ENCODE data around the gene DHX40.

DHX40 gene

GRCh38 chr17:59634632-59635541 lies 69.5 kb downstream of the DHX40 start:
- H3K4me3 ChIP-seq (replicated peaks in 1 of 2; ENCODE audit: low read depth in 2 of 2, low read length in 2 of 2), result no peak overlapping the region
- DNase-seq (ENCODE audit: low read depth in 2 of 2), result peak; percentile 39 to 42
- TF ChIP-seq CTCF (IDR thresholded peaks at IDR 0.05; ENCODE audit: low read depth, low read length), result no peak

- no peak overlapping the region for H3K4me3 ChIP-seq (replicated peaks in 1 of 2; ENCODE audit: low read depth in 2 of 2, low read length in 2 of 2)
- no peak for DNase-seq (ENCODE audit: low read depth in 2 of 2)
- TF ChIP-seq CTCF (IDR thresholded peaks at IDR 0.05; ENCODE audit: low read depth, low read length), result no peak
Measured at GRCh38 chr17:59637611-59638310, 72.4 kb downstream of the DHX40 start.

GRCh38 chr17:59638553-59638952 lies 73.1 kb downstream of the DHX40 start:
- H3K4me3 ChIP-seq (replicated peaks in 1 of 2; ENCODE audit: low read depth in 2 of 2, low read length in 2 of 2), result no peak overlapping the region
- no peak for DNase-seq (ENCODE audit: low read depth in 2 of 2)
- no peak for TF ChIP-seq CTCF (IDR thresholded peaks at IDR 0.05; ENCODE audit: low read depth, low read length)

GRCh38 chr17:59641799-59642484 lies 76.5 kb downstream of the DHX40 start:
- no peak for DNase-seq (ENCODE audit: low read depth in 2 of 2)
- TF ChIP-seq CTCF (IDR thresholded peaks at IDR 0.05; ENCODE audit: low read depth, low read length), result no peak
- H3K4me3 ChIP-seq (replicated peaks in 1 of 2; ENCODE audit: low read depth in 2 of 2, low read length in 2 of 2), result no peak overlapping the region

- TF ChIP-seq CTCF (IDR thresholded peaks at IDR 0.05; ENCODE audit: low read depth, low read length), result no peak
- no peak for DNase-seq (ENCODE audit: low read depth in 2 of 2)
- no peak overlapping the region for H3K4me3 ChIP-seq (replicated peaks in 1 of 2; ENCODE audit: low read depth in 2 of 2, low read length in 2 of 2)
Measured at GRCh38 chr17:59642565-59642964, 77.2 kb downstream of the DHX40 start.

GRCh38 chr17:59643159-59644140 lies 78.0 kb downstream of the DHX40 start:
- H3K4me3 ChIP-seq (replicated peaks in 1 of 2; ENCODE audit: low read depth in 2 of 2, low read length in 2 of 2), result no peak overlapping the region
- no peak for TF ChIP-seq CTCF (IDR thresholded peaks at IDR 0.05; ENCODE audit: low read depth, low read length)
- DNase-seq (ENCODE audit: low read depth in 2 of 2), result peak; percentile 43 to 68

All from cardiac fibroblast (primary cell).